ENCODE data around the gene SLC5A10.
"Not testable (repeated sequence)": the region's sequence is repeated elsewhere in the genome, so short reads cannot be mapped to it uniquely, and the experiment has no call there.

SLC5A10 gene

DNA sequence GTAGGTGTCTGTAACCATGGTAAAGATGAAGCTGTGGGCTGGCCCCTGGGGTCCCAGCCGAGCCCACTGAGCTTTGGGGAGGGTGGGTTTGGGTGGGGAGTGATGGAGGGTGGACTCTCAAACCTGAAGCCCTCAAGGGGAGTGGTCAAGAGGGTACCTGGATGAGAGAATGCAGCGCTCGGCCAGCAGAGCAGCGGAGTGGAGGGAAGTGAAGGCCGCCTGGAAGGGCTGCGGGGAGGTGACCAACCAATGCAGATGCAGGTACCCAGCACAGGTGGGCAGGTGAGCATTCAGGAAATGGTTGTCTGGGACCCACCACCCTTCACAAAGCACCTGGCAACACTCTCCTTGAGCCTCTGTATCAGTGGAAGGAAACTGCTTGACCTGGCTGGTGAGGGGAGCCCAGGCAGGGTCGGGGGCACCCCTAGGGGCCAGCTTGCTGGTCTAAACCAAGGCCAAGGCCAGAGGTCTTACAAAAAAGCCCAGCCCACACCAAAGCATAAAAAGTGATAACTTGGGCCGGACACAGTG is 3.4 kb upstream of the SLC5A10 start:
- no peak for DNase-seq

DNA sequence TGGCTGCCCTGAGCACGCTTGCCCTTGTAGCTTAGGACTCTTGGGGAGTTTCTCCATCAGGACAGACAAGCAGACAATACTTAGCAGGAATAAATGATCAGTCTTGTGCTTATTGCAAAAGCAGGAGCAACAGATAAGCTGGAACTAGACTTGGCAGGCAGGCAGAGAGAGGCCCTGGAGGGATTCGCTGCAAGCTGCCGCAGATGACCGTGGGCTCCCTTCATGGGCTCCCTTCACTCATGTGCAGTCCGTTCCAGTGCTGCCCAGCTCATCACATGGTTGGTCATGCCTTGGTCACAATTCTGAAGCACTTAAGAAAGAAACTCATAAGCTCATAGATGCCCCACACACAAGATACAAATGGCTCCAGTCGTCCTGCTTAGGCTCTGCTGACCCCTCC is 2.4 kb upstream of the SLC5A10 start:
- DNase-seq: no peak

DNA sequence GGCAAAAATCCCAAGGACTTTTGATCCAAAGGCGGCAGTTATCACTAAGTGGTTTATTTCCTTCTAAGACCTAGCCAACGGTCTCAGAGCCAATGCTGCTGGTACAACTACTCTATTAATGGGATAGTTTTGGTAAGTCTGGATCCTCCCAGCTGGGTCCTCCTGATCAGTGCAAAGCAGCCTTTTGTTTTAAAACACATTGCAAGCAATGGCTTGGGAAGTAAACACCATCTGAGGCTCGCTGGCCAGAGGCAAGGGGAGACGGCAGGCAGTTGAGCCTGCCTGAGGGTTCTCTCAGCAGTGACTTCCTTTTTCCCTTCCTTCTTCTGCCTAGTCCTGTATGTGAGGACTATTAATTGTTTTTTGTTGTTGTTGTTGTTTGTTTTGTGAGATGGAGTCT is 1.6 kb upstream of the SLC5A10 start:
- DNase-seq: no peak

DNA sequence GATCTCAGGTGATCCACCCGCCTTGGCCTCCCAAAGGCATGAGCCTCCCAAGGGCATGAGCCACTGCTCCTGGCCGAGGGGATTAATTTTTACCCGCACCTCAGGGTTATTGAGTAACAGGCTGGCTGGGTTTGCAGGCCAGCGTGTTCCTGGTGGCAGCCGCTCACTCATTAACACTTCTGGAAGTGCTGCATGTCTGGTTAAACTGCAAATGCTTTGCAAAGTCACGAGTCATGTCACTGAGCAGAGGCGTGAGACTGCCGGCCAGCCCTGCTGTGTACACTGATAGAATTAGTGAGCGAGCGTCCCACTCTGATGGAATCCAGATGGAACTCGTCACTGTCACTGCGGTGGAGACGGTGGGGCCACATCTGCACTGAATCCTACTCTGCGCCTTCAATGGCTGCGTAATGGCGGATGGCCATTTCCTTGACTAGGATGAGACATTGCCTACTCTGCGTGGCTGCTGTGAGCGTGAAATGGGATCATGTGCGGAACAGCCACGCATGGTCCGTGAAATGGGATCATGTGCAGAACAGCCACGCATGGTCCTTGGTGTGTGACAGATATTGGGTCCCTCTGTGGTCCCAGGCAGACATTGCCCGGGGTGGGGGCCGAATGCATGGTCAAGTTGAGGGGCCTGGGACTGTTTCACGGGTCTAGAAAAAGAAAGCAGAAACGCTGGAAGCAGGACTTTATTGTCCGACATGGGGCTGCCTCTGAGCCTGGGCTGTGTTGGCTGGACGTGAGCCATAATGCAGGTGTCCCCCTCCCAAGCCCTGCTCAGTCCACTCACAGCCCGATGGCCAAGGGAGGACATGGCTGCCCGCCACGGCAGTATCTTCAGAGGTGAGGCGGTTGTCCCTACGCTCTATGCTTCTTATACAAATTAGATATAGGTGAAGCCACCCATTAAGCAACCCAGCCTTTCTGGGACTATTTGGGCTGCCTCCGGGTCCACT is 740 bp upstream of the SLC5A10 start:
- DNase-seq: no peak

DNA sequence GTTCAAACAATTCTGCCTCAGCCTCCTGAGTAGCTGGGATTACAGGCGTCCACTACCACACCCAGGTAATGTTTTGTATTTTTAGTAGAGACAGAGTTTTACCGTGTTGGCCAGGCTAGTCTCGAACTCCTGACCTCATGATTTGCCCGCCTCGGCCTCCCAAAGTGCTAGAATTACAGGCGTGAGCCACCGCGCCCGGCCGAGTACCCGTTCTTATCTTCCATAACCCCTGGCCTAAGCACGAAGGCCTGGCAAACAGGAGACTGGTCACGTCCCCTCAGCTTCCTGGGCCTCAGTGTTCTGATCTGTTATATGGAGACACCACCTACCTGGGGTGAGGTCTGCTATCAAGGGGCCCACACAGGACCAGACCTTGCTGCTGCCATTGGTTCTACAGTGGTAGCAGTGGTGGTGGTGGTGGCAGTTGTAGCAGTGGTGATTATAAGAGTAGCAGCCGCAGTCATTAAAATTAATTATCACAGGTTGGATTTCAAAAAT is 1.3 kb downstream of the SLC5A10 start:
- no peak for DNase-seq

DNA sequence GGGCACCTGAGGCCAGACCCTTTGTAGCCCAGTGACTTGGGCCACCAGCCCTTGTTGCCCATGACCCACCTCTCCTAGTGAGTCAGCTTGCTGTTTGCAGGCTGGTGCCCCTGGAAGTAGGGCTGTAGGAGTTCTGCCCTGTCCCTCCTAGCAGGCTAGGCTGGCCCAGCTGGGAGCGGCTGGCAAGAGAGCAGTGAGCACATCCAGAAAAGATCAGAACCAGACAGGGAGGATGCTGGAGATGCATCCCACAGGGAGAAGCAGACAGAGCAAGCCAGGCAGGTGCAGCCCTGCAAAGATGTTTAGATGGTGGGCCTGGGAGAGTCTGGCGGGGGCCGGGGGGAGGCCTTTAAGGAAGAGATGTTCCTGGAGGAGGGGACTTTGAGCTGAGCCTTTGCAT is 2.4 kb downstream of the SLC5A10 start:
- no peak for DNase-seq

DNA sequence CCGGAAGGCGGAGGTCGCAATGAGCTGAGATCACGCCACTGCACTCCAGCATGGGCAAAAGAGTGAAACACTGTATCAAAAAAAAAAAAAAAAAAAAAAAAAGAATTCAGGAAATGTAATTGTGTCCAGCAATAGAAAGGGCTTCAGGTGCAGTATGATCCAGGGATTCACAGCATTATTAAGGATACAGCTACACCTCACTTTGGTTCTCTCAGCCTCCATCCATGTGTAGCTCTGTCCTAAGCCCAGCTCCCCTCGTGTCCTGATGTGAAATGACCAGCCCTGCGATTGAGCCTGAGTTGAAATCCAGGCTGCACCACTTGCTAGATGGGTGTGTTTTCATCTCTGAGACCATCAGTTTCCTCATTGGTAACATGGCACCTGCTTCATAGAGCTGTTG is 3.0 kb downstream of the SLC5A10 start:
- no peak for DNase-seq

DNA sequence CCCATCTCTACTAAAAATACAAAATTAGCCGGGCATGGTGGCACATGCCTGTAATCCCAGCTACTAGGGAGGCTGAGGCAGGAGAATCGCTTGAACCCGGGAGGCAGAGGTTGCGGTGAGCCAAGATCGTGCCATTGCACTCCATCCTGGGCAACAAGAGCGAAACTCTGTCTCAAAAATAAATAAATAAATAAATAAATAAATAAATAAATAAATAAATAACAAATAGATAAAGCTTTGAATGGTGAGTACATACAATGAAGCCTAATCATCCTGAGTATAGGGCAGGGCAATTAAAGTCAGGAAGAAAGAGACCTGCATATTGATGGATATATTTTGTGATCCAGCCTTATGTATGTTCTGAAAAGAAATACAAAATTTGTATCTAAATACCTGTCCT is 4.1 kb downstream of the SLC5A10 start:
- not testable (repeated sequence) for DNase-seq

DNA sequence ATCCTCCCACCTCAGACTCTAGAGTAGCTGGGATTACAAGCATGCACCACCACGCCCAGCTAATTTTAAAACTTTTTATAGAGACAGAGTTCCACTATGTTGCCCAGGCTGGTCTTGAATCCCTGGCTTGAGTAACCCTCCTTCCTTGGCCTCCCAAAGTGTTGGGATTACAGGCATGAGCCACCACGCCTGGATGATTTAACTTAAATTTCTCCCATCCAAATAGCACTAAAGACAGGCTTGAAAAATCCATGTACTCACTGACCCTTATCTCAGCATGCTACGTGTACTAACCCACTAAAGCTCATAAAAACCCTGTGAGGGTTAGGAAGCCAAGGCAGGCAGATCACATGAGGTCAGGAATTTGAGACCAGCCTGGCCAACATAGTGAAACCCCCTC is 4.6 kb downstream of the SLC5A10 start:
- DNase-seq: no peak

DNA sequence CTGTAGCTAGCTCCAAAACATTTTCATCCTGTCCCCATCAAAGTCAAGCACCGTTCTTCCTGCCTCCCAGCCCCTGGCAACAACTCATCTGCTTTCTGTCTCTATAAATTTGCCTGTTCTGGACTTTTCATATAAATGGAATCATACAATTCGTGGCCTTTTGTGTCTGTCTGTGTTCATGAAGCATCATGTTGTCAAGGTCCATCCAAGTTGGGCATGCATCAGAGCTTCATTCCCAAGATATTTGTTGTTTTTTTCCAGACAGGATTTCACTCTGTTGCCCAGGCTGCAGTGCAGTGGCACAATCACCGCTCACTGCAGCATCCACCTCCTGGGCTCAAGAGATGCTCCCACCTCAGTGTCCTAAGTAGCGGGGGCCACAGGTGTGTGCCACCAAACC is 5.9 kb downstream of the SLC5A10 start:
- DNase-seq: no peak

DNA sequence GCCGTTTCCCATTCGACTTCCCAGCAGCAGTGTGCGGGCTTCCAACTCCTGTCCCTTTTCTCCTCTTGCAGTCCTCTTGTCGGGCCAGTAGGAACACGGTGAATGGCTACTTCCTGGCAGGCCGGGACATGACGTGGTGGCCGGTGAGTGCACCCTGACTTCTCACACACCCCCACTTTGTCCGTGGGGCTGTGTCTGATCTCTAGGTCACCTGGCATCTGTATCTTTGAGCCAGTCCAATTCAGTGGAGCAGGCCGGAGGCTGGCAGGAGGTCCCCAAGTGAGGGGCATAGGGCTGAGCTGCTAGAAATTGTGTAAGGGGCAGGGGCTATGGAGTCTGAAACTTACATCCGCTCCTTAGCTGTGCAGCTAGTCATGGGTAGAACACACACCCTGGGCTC is 6.6 kb downstream of the SLC5A10 start:
- DNase-seq: no peak

DNA sequence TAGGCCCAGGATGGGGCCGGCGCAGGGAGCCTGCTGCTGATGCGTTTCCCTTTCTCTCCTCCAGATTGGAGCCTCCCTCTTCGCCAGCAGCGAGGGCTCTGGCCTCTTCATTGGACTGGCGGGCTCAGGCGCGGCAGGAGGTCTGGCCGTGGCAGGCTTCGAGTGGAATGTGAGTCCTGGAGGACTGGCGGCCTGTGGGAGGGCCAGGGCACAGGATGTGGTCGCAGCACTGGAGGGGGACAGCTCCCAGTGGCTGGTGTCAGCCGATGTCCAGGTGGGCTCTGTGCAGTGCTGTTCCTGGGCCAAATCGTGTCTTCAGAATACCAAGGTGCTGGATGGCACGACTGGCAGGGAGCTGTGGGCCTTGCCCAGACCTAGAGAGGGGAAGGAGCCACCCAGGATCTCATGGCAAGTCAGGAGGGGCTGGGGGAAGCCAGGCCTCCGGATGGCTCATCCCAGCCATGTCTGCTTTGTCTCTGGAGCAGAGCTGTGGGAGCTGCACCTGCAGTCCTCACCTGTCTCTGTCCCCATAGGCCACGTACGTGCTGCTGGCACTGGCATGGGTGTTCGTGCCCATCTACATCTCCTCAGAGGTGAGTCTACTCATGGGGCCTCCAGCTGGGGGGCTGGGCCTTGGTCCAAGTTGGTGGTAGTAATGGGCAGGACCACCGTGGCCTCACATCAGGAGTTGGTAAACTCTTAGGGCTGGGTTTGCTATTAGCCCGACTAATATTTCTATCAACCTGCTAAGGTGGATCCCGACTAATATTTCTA is 7.3 kb downstream of the SLC5A10 start:
- DNase-seq: no peak

DNA sequence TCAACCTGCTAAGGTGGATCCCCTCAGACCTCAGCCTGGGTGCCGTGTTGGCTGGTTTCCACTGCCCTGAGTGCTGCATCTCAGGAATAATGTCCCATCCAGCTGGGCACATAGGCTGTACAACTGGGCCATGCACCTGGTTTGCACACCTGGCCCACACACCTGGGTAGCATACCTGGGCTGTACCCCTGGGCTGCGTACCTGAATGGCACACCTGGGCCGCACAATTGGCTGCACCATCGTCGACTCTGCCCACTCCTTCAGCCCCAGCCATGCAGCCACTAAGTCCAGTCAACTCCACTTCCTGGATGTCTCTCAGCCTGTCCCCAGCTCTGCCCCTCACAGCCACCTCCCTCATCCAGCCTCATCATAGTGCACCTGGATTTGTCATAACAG is 7.9 kb downstream of the SLC5A10 start:
- no peak for DNase-seq

DNA sequence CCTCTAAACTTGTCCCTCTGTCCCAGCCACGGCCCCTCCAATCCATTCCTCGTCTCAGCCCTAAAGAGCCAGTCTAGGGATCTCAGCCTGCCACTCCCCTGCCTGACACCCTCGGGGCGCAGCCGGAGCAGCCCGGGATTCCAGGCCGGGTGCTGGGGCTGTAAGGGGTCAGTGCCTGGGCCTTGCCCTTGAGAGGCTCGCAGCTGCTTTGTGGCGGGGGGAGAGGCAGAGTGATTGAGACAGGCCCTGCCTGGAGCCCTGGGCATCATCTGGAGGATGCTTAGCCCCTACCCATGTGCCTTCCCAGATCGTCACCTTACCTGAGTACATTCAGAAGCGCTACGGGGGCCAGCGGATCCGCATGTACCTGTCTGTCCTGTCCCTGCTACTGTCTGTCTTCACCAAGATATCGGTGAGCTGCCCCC is 8.3 kb downstream of the SLC5A10 start:
- DNase-seq: no peak

DNA sequence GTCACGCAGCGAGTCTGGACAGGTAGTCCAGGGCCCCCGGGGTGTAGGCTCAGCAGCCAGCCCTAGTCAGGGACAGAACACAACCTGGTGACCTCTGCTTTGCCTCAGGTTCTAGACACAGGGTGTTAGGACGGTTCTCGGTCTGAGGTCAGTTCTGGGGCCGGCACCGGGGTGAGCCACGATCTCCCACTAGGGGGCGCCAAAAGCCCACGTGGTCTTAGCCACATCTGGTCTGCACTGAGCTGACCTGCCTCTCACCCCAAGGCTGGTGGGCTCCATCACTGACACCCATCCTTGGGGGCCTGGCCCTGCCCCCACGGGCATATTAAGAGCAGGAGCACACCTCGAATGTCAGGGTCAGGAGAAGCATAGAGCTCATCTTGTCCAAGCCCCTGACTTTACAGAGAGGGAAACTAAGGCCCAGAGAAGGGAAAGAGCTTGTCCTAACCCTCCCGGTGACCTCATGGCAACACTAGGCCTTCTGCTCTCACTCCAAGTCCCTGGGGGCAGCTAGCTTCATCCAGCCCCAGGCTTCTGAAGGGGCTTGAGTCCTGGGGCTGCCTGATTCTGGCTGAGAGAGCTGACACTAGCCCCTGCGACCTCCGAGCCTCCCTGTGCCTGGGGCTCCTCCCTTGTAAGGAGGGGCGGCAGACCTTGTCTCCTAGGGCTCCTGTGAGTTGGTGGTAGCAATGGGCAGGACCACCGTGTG is 9.0 kb downstream of the SLC5A10 start:
- DNase-seq: peak; percentile 59

DNA sequence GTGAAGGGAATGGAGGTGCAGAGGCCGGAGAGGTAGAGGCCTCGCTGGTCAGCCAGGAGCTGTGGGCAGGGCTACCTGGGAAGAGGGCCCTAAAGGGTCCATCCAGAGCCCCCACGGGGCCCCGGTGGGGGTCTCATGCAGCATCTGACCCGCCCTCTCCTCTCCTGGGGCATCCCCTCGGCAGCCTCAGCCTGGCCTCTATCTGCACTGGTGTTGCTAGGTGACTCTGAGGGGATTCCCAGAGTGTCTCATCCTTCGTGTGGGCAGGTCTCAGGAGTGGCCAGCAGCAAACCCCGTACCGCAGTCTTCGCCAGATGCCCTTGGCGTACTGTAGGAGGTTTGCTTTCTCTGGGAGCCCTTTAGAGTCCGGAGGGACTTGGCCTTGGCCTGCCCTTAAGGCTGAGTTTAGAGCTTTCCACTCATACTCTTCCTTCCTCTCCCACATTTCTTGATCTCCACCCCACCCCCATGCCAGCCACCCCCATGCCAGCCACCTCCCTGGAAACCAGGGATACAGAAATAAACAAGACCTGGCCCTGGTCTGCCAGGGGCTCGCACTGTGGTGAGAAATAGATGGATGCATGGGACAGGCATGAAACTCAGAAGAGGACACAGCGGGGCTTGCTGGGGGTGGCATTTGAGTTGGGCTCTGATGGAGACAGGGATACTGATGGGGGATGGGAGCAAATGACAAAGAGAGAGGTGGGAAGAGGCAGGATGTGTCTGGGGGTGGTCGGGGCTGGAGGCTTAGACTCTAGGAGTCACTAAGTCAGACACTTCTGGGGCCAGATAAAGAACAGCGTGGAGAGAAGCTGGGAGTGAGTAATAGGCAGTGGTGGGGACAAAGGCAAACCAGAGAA is 9.9 kb downstream of the SLC5A10 start:
- DNase-seq: no peak

DNA sequence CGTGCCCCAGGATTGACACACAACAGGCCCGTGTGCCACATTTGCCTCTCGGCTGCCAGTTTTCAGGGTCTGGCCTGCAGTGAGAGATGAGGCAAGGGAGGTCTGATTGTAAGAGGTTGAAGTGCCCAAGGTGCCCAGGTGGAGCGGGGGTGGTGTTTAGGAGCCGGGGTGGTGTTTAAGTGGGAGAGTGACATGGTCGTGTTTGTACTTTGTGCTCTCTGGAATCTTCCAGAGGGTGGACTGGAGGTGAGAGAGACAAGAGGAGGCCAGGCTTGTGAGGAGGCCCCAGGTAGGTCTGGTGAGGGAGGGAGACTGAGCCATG is 10.5 kb downstream of the SLC5A10 start:
- no peak for DNase-seq

DNA sequence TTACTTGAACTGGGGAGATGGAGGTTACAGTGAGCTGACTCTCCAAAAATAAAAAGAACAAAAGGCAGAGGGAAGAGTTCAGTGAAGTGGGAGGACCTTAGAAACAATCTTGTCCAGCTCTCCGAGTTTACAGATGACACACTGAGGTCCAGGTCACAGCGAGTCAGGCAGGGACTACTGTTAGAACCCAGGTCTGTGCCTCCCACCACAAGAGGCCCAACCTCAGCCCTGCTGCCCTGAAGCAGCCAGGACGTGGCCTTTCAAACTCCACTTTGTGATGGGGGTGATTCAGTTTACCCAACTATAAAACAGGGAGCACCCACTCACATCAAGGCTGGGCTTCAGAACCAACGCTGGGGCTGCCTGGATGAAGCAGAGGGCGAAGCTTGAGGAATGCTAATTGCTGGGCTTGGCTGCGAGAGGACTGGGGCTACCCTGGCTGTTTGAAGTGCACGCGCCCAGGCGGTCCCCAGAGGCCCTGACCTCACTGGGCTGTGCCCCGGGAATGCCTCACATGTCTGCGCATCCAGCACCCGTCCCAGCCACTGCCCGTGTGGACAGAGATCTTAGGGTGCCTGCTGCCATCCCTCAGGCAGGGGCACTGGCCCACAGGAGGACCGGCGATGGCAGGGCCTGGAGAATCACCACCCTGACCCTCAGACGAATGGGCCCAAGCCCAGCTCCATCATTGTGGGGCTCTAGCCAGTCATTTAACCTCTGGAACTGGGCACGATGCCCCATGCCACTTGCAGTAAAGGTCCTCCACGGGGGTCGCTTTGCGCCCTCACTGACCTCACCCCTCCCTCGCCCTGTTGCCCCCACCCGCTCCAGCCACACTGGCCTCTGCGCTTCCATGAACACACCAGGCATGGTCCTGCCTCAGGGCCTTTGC is 11.4 kb downstream of the SLC5A10 start:
- DNase-seq: no peak

DNA sequence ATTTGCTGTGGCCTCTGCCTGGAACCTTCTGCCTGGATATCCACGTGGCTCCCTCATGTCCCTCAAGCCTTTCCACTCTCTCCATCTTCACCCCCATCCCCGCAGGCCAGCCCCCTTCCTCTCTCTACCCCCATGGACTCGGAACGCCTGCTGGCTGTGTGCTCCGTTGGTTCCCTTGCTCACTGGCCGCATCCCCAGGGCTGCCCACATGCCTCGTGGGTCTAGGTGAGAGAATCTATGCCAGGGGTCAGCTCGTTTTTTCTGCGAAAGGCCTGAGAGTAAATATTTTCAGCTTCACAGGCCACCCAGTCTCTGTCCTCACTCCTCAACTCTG is 12.0 kb downstream of the SLC5A10 start:
- DNase-seq: no peak

DNA sequence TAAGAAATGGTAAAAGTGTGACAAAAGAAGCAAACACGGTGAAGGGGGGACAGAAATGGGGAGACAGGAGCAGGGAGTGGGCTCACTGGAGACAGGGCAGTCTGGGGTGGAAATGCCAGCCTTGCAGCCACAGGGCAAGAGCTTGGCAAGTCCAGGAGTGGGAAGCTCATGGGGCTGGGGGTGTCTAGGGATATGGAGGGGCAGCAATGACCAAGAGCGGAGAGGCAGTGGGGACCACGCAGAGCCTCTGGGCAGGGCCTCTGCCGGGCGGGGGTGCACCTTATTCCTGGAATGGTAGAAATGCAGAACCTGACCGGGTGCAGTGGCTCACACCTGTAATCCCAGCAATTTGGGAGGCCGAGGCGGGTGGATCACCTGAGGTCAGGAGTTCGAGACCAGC is 12.6 kb downstream of the SLC5A10 start:
- no peak for DNase-seq

DNA sequence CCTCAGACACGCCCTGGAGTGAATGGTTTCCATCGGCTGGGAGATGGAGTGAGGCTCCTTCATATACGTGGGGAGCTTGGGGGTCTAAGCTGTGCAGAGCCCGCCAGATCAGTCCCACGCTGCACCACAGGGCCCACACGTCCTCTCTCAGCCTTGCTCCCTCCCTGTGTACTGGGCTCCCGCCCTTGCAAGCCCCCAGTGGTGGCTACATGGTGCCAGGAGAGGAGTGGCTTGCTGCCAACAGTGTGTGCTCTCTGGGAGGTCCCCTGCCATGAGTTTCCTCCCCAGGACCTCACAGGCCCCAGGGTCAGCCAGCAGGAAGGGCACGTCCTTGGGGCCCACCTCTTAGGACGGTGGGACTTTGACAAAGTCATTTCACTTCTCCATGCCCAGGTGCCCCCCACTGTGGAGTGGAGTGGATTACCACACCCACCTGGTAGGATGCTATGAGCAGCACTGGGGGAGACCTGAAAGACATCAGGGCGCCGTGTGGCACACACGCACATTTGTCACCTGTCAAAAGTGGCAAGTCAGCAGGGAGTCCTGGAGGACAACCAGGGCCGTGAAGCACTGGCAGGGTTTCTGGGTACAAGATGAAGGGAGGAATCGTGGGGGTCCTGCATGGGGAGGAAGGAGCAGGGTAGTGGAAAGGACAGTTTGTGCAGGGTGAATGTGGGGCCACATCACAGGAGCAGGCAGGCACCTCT is 13.7 kb downstream of the SLC5A10 start:
- no peak for DNase-seq

Measured in GDM1 (cell line).